Endothelial cell (in vitro differentiated cells): ENCODE results near the gene RAD18. TPM values are rescaled to one million over a fixed set of nuclear protein-coding genes. Genes with fewer than 3 reads are reported as not detected.

ENCODE experiments used
- DNase-seq: peaks from one replicate; pipeline ENCODE4 v3.0.0; 2021; ENCODE audit warnings: low spot score
- H3K27ac Mint-ChIP-seq: one replicate; pipeline ENCODE4 v1.8.0; 2021; ENCODE audit warnings: mixed read lengths, inconsistent platforms; ENCODE audit not compliant: unreplicated experiment
- H3K27me3 Mint-ChIP-seq: one replicate; pipeline ENCODE4 v1.8.0; 2021; ENCODE audit warnings: mild to moderate bottlenecking, moderate library complexity, mixed read lengths, inconsistent platforms; ENCODE audit not compliant: unreplicated experiment
- H3K36me3 Mint-ChIP-seq: one replicate; pipeline ENCODE4 v1.8.0; 2021; ENCODE audit warnings: mild to moderate bottlenecking, low read depth, mixed read lengths, inconsistent platforms; ENCODE audit not compliant: unreplicated experiment
- H3K4me1 Mint-ChIP-seq: one replicate; pipeline ENCODE4 v1.8.0; 2021; ENCODE audit warnings: mild to moderate bottlenecking, mixed read lengths, inconsistent platforms; ENCODE audit not compliant: unreplicated experiment
- H3K4me3 Mint-ChIP-seq: one replicate; pipeline ENCODE4 v1.8.0; 2021; ENCODE audit warnings: mild to moderate bottlenecking, mixed read lengths, inconsistent platforms; ENCODE audit not compliant: unreplicated experiment
- H3K9me3 Mint-ChIP-seq: one replicate; pipeline ENCODE4 v1.8.0; 2021; ENCODE audit warnings: mixed read lengths, inconsistent platforms; ENCODE audit not compliant: unreplicated experiment
- total RNA-seq: library from RNA; stranded (reverse); fragmentation: NEBNext Ultra II Directional; extraction: Animal tissue kit (Norgen Biotek cat#: 25700); gene quantifications from one replicate; pipeline ENCODE4 v1.2.1, GENCODE V29; 2021; ENCODE audit not compliant: unreplicated experiment
- TF ChIP-seq, protein P1 (sequence below): fragments of 200-600 bp; sonication (generic); IDR thresholded peaks from one replicate; pipeline ENCODE4 v1.5.0; 2021; ENCODE audit warnings: antibody characterized with exemption; ENCODE audit not compliant: unreplicated experiment

Gene RAD18
- total RNA-seq, 1 donor from 2014 or later: 12.2 TPM

DNA sequence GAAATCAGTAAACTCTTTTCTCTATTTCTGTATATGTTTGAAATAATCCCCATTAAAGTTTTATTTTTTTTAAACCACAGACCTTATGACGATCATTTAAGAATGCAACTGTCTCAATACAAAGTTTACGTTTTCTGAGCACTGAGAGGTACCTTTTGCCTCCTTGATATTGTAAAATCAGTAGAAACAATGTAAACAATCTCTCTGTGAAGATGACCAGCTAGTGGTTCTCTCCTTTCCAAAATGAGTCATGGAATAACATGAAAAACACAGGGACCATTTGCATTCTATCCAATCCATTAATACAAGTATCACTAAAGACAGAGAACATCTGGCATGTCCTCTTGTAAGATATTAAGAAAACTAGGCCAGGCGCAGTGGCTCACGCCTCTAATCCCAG is 48.8 kb downstream of the RAD18 start:
- Mint-ChIP-seq H3K4me1 (no peaks in the 10 kb centered on the region), H3K36me3 (peaks cover under 1% of the 10 kb centered on the region), H3K27me3 (no peaks in the 10 kb centered on the region), H3K9me3 (no peaks in the 10 kb centered on the region), H3K27ac (no peak overlapping the region), H3K4me3 (no peak overlapping the region)
- DNase-seq: no peak
- TF ChIP-seq, protein P1, sequence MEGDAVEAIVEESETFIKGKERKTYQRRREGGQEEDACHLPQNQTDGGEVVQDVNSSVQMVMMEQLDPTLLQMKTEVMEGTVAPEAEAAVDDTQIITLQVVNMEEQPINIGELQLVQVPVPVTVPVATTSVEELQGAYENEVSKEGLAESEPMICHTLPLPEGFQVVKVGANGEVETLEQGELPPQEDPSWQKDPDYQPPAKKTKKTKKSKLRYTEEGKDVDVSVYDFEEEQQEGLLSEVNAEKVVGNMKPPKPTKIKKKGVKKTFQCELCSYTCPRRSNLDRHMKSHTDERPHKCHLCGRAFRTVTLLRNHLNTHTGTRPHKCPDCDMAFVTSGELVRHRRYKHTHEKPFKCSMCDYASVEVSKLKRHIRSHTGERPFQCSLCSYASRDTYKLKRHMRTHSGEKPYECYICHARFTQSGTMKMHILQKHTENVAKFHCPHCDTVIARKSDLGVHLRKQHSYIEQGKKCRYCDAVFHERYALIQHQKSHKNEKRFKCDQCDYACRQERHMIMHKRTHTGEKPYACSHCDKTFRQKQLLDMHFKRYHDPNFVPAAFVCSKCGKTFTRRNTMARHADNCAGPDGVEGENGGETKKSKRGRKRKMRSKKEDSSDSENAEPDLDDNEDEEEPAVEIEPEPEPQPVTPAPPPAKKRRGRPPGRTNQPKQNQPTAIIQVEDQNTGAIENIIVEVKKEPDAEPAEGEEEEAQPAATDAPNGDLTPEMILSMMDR: no peak

- TF ChIP-seq, protein P1: no peak
- DNase-seq: no peak
- Mint-ChIP-seq H3K9me3 (no peaks in the 10 kb centered on the region), H3K4me1 (no peaks in the 10 kb centered on the region), H3K4me3 (no peak overlapping the region), H3K27me3 (no peaks in the 10 kb centered on the region), H3K36me3 (no peaks in the 10 kb centered on the region), H3K27ac (no peak overlapping the region)
Measured at GRCh38 chr3:8911781-8912180, 51.5 kb downstream of the RAD18 start.

DNA sequence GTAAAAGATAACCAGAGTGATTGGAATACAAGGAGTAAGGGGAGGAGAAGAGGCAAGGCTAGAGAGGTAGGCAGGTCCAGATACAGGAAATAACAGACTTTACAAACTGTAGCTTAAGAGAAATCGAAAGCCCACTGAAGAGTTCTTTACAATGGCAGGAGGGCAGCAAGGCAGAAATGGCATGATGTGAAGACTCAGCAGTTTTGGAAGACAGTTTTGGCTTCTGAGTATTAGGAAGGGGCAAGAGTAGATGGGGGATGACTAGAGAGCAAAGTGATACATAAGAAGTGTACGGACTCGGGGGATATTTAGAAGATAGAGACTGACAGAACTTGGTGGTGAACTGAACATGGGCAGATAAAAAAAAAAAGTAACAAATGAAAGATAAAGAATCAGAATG is 54.1 kb downstream of the RAD18 start:
- H3K27ac Mint-ChIP-seq: no peak overlapping the region
- no peak overlapping the region for H3K4me3 Mint-ChIP-seq
- DNase-seq: no peak
- H3K27me3 Mint-ChIP-seq: no peaks in the 10 kb centered on the region
- no peaks in the 10 kb centered on the region for H3K4me1 Mint-ChIP-seq
- H3K9me3 Mint-ChIP-seq: no peaks in the 10 kb centered on the region
- no peaks in the 10 kb centered on the region for H3K36me3 Mint-ChIP-seq
- TF ChIP-seq, protein P1: no peak

DNA sequence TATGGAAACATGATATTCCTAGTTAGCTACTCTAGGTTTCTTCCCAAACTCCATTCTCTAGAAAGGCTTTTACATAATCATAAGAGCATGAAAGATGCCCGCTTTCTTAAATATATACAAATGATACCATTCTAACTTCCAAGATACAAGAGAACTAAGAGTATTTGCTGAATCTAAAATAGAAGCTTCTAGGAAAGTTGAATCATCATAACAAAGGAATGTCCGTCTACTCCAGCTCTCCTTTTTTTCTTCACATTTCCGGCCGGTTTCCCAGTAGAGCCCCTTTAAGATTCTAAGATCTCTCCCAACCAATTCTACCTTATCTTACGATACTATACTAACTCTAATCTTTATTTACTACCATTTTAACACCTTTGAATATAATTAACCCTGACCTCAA is 60.1 kb downstream of the RAD18 start:
- TF ChIP-seq, protein P1: no peak
- Mint-ChIP-seq H3K9me3 (no peaks in the 10 kb centered on the region), H3K27me3 (no peaks in the 10 kb centered on the region), H3K27ac (no peak overlapping the region), H3K4me1 (no peaks in the 10 kb centered on the region), H3K4me3 (no peak overlapping the region), H3K36me3 (no peaks in the 10 kb centered on the region)
- DNase-seq: no peak

- H3K4me1 Mint-ChIP-seq: no peaks in the 10 kb centered on the region
- no peaks in the 10 kb centered on the region for H3K27me3 Mint-ChIP-seq
- no peak overlapping the region for H3K27ac Mint-ChIP-seq
Measured at GRCh38 chr3:8900869-8901268, 62.4 kb downstream of the RAD18 start.

More at GRCh38 chr3:8900869-8901268, 62.4 kb downstream of the RAD18 start:
- Mint-ChIP-seq H3K36me3 (no peaks in the 10 kb centered on the region), H3K9me3 (no peaks in the 10 kb centered on the region), H3K4me3 (no peak overlapping the region)
- TF ChIP-seq, protein P1: no peak
- DNase-seq: no peak
